Suprapubic skin (tissue), 4 donors: Measurements from ENCODE around the gene SRPX. TPM values are rescaled to one million over a fixed set of nuclear protein-coding genes. Genes with fewer than 3 reads are reported as not detected.

Experiments
- DNase-seq, 2 donors: peaks; one replicate each; pipeline ENCODE4 v3.0.0-alpha.2; 2019; ENCODE audit warnings: low spot score in 2 of 2
- H3K27ac ChIP-seq: fragments of 200-600 bp; sonication (generic); one replicate; pipeline ENCODE4 v1.5.1; 2019
- H3K27me3 ChIP-seq: fragments of 200-600 bp; sonication (generic); one replicate; pipeline ENCODE4 v1.5.1; 2019
- H3K36me3 ChIP-seq: fragments of 200-600 bp; sonication (generic); one replicate; pipeline ENCODE4 v1.5.1; 2019
- H3K4me1 ChIP-seq: fragments of 200-600 bp; sonication (generic); one replicate; pipeline ENCODE4 v1.5.1; 2019
- H3K4me3 ChIP-seq: fragments of 200-600 bp; sonication (generic); one replicate; pipeline ENCODE4 v1.5.1; 2019; ENCODE audit warnings: mild to moderate bottlenecking
- H3K9me3 ChIP-seq: fragments of 200-600 bp; sonication (generic); one replicate; pipeline ENCODE4 v1.5.1; 2019
- EP300 ChIP-seq: sonication (generic); formaldehyde crosslinking; IDR thresholded peaks from one replicate; pipeline ENCODE4 v1.6.1; 2017; ENCODE audit warnings: antibody characterized with exemption
- POLR2A ChIP-seq, 2 donors: fragments of 450-650 bp; IDR thresholded peaks; one replicate each; pipeline ENCODE4 v1.6.1; 2017; ENCODE audit warnings: antibody characterized with exemption in 2 of 2, mild to moderate bottlenecking in 2 of 2, moderate library complexity in 2 of 2
- POLR2AphosphoS5 ChIP-seq, 3 donors: sonication (generic); formaldehyde crosslinking; IDR thresholded peaks; one replicate each; pipeline ENCODE4 v1.6.1; 2017; ENCODE audit warnings: antibody characterized with exemption in 3 of 3
- WGBS: methylation state at CpG from one replicate; pipeline ENCODE4 v1.1.5; 2018; 5-methylcytosine and 5-hydroxymethylcytosine counted together
- total RNA-seq, 4 donors: library from RNA; depleted of rRNA; stranded (reverse); fragments of >200 nt; gene quantifications; one replicate each; pipeline ENCODE4 v1.1.0, GENCODE V29; 2016
- TF ChIP-seq, protein P1 (sequence below), 2 donors: fragments of 200-600 bp in 1 of 2; fragments of 450-650 bp in 1 of 2; sonication (generic) in 1 of 2; IDR thresholded peaks; one replicate each; pipeline ENCODE4 v1.5.1; 2016 to 2019; ENCODE audit warnings: antibody characterized with exemption in 2 of 2, mild to moderate bottlenecking in 1 of 2, moderate library complexity in 1 of 2

Gene SRPX
- total RNA-seq, 4 donors from 2014 or later: 18.4 to 46.5 (median 36.4) TPM

DNA sequence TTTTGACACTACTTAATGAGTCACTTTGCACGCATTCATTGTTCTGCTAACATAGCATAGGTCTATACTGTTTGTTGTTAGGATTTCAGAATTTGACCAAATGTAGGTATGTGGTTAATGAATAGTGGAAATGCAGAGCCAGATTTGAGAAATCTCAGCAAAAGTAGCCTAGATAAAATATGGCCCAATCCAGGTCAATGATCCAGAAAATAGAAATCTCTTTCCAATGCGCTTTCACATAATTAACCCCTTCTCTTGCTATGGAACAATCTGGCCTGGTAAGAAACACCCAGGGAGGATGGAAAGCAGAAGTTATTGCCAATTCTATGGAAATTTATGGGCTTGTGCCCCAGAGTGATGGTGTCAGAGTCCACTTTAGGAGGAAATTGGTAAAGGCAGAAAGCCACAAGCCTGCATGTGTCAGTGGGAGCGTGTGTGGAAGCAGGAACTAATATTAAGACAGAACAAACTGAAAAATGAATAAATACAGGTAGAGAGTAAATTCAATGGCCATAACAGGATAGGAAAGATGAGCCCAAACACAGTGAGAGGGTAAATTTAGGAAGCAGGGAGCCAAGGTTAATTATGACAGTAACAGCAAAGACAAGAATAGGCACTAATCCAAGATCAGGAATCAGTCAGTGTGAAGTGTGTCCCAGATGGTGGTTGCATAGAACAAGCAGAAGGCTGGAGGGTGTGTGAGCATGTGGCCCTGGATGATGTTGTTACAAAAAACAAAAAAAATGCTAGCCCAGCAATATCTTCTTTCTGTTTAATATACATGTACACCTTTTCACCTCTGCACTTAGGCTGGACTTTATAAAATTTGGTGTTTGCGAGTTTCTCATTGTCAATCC is 111.4 kb downstream of the SRPX start:
- H3K27ac ChIP-seq: no peak overlapping the region
- WGBS: 77% methylated on average over 4 of the region's 4 CpGs
- no peak for TF ChIP-seq POLR2A (IDR thresholded peaks at IDR 0.05)
- TF ChIP-seq, protein P1, sequence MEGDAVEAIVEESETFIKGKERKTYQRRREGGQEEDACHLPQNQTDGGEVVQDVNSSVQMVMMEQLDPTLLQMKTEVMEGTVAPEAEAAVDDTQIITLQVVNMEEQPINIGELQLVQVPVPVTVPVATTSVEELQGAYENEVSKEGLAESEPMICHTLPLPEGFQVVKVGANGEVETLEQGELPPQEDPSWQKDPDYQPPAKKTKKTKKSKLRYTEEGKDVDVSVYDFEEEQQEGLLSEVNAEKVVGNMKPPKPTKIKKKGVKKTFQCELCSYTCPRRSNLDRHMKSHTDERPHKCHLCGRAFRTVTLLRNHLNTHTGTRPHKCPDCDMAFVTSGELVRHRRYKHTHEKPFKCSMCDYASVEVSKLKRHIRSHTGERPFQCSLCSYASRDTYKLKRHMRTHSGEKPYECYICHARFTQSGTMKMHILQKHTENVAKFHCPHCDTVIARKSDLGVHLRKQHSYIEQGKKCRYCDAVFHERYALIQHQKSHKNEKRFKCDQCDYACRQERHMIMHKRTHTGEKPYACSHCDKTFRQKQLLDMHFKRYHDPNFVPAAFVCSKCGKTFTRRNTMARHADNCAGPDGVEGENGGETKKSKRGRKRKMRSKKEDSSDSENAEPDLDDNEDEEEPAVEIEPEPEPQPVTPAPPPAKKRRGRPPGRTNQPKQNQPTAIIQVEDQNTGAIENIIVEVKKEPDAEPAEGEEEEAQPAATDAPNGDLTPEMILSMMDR (IDR thresholded peaks at IDR 0.05): no peak
- no peak for TF ChIP-seq EP300
- no peak for TF ChIP-seq POLR2AphosphoS5 (IDR thresholded peaks at IDR 0.05)

DNA sequence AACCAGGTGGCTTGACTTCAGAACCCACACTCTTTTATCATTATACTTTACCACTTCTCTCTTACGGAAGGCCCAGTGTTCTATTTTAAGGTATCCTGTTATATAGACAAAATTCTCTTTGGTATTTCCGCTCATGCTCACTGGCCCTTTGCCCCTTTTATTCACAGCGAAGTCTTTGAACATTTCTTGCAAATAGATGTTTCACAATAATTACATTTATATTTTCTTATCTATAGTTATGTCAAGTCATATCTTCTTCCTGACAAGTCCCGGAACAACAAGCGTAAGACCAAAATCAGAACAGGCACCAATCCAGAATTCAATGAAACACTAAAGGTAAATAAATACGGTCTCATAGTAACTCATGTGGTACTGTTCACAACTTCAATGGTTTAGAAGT is 112.3 kb downstream of the SRPX start:
- Histone ChIP-seq H3K27me3 (no peaks in the 10 kb centered on the region), H3K4me1 (peaks cover 3% of the 10 kb centered on the region), H3K9me3 (no peaks in the 10 kb centered on the region), H3K27ac (no peak overlapping the region), H3K4me3 (no peak overlapping the region), H3K36me3 (no peaks in the 10 kb centered on the region)
- TF ChIP-seq EP300 (no peak), POLR2AphosphoS5 (IDR thresholded peaks at IDR 0.05) (no peak), POLR2A (IDR thresholded peaks at IDR 0.05) (no peak)
- TF ChIP-seq, protein P1 (IDR thresholded peaks at IDR 0.05): no peak
- no peak for DNase-seq
- WGBS: 80% methylated on average over 6 of the region's 6 CpGs

More for the DNA sequence above, 111.4 kb downstream of the SRPX start:
- Histone ChIP-seq H3K9me3 (no peaks in the 10 kb centered on the region), H3K4me1 (peaks cover 3% of the 10 kb centered on the region), H3K36me3 (no peaks in the 10 kb centered on the region), H3K27me3 (no peaks in the 10 kb centered on the region), H3K4me3 (no peak overlapping the region)
- no peak for DNase-seq

DNA sequence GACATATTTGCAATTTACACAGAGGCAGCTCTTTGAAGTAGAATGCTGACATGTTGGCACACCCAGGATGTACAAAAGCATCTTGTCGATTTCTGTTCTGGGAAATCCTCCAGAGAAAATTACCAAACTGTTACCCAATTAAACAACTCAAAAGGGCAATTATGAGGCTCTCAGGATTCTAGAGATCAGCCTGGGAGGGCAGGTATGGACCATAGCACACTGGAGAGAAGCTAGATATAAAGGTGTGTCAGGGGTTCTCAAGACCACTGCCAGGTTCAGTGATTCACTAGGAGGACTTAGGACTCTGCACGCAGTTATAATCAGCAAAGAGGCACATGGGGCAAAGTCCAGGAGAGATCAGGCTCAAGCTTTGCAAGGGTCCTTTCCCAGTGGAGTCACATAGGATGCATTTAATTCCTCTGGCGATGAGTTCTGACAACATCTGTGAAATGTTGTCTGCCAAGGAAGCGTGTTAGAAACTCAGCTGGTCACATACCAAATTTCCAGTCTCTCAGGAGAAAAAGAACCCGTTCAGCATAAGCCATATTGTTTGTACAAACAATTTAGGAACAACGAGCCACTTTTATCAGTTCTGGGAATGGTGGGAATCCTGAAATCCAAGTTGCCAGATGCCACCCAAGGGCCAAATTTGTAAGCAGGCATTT is 113.5 kb downstream of the SRPX start:
- Histone ChIP-seq H3K27ac (no peak overlapping the region), H3K36me3 (no peaks in the 10 kb centered on the region), H3K4me3 (no peak overlapping the region), H3K27me3 (no peaks in the 10 kb centered on the region), H3K9me3 (no peaks in the 10 kb centered on the region), H3K4me1 (peaks cover 3% of the 10 kb centered on the region)
- no peak for DNase-seq
- TF ChIP-seq EP300: no peak
- TF ChIP-seq, protein P1 (IDR thresholded peaks at IDR 0.05): no peak
- TF ChIP-seq POLR2A (IDR thresholded peaks at IDR 0.05): no peak
- no peak for TF ChIP-seq POLR2AphosphoS5 (IDR thresholded peaks at IDR 0.05)
- 33% methylated on average over 6 of the region's 6 CpGs for WGBS

DNA sequence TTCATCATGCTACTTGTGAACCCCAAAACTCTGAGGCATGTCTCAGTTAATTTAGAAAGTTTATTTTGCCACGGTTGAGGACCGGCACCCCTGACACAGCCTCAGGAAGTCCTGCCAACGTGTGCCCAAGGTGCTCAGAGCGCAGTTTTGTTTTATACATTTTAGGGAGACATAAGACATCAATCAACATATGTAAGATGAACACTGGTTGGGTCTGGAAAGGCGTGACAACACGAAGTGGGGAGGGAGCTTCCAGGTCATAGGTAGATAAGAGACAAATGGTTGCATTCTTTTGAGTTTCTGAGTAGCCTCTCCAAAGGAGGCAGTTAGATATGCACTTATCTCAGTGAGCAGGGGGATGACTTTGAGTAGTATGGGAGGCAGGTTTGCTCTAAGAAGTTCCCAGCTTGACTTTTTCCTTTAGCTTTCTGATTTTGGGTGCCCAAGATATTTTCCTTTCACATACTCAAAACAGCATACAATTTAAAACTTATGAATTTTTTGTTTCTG is 115.4 kb downstream of the SRPX start:
- 75% methylated on average over 6 of the region's 6 CpGs for WGBS
- no peak overlapping the region for H3K4me3 ChIP-seq
- TF ChIP-seq POLR2AphosphoS5 (IDR thresholded peaks at IDR 0.05) (no peak), EP300 (no peak), POLR2A (IDR thresholded peaks at IDR 0.05) (no peak)
- TF ChIP-seq, protein P1 (IDR thresholded peaks at IDR 0.05): no peak

More for the DNA sequence above, 115.4 kb downstream of the SRPX start:
- Histone ChIP-seq H3K36me3 (no peaks in the 10 kb centered on the region), H3K9me3 (no peaks in the 10 kb centered on the region), H3K4me1 (peaks cover 3% of the 10 kb centered on the region), H3K27ac (no peak overlapping the region), H3K27me3 (no peaks in the 10 kb centered on the region)
- DNase-seq: no peak
